ENCODE data around the gene CAMK2A.

DNA sequence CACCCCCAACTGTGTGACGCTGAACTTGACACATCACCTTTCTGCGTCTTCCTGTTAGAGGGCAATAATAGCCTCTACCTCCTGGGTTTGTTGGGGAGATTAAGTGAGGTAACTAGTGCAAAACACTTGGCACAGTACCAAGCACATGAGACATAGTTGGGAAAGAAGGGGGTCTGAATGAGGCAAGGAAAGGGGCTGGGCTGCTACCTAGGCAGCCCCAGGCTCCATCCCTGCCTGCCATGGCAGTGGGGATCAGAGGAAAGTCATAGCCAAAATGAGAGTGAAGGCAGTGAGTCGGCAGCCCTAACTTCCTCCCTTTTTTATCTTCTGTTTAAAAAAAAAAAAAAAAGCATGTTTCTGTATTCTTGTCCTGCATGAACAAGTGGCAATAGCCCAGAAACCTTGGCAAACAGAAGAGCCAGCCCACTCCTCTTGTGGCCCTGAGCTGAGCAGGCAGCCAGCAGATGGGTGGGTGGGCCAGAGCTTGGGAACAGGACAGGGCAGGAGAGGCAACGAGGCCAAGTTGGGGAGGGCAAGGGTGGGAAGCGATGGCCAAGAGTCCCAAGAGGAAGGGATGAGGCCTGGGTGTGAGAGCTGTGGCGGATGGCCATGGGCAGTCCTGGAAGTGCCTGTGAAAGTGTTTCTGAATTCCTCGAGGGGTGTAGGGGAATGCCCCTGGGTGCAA is 11.4 kb downstream of the CAMK2A start:
- TF ChIP-seq, protein P1, sequence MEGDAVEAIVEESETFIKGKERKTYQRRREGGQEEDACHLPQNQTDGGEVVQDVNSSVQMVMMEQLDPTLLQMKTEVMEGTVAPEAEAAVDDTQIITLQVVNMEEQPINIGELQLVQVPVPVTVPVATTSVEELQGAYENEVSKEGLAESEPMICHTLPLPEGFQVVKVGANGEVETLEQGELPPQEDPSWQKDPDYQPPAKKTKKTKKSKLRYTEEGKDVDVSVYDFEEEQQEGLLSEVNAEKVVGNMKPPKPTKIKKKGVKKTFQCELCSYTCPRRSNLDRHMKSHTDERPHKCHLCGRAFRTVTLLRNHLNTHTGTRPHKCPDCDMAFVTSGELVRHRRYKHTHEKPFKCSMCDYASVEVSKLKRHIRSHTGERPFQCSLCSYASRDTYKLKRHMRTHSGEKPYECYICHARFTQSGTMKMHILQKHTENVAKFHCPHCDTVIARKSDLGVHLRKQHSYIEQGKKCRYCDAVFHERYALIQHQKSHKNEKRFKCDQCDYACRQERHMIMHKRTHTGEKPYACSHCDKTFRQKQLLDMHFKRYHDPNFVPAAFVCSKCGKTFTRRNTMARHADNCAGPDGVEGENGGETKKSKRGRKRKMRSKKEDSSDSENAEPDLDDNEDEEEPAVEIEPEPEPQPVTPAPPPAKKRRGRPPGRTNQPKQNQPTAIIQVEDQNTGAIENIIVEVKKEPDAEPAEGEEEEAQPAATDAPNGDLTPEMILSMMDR (tag by site-specific recombination; IDR thresholded peaks at IDR 0.05) = no peak
- TF ChIP-seq, protein P2, sequence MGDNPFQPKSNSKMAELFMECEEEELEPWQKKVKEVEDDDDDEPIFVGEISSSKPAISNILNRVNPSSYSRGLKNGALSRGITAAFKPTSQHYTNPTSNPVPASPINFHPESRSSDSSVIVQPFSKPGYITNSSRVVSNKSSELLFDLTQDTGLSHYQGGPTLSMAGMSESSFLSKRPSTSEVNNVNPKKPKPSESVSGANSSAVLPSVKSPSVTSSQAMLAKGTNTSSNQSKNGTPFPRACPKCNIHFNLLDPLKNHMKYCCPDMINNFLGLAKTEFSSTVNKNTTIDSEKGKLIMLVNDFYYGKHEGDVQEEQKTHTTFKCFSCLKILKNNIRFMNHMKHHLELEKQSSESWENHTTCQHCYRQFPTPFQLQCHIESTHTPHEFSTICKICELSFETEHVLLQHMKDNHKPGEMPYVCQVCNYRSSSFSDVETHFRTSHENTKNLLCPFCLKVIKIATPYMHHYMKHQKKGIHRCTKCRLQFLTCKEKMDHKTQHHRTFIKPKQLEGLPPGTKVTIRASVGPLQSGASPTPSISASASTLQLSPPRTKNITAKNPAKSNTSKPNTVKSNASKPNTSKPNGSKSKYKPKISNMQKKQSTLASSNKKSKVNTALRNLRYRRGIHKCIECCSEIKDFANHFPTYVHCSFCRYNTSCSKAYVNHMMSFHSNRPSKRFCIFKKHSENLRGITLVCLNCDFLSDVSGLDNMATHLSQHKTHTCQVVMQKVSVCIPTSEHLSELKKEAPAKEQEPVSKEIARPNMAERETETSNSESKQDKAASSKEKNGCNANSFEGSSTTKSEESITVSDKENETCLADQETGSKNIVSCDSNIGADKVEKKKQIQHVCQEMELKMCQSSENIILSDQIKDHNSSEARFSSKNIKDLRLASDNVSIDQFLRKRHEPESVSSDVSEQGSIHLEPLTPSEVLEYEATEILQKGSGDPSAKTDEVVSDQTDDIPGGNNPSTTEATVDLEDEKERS (tag by site-specific recombination; IDR thresholded peaks at IDR 0.05) = no peak
- no peak for TF ChIP-seq KLF16 (tag by site-specific recombination; IDR thresholded peaks at IDR 0.05)
- no peak for TF ChIP-seq ZNF621 (tag by site-specific recombination; IDR thresholded peaks at IDR 0.05)
- TF ChIP-seq, protein P3, sequence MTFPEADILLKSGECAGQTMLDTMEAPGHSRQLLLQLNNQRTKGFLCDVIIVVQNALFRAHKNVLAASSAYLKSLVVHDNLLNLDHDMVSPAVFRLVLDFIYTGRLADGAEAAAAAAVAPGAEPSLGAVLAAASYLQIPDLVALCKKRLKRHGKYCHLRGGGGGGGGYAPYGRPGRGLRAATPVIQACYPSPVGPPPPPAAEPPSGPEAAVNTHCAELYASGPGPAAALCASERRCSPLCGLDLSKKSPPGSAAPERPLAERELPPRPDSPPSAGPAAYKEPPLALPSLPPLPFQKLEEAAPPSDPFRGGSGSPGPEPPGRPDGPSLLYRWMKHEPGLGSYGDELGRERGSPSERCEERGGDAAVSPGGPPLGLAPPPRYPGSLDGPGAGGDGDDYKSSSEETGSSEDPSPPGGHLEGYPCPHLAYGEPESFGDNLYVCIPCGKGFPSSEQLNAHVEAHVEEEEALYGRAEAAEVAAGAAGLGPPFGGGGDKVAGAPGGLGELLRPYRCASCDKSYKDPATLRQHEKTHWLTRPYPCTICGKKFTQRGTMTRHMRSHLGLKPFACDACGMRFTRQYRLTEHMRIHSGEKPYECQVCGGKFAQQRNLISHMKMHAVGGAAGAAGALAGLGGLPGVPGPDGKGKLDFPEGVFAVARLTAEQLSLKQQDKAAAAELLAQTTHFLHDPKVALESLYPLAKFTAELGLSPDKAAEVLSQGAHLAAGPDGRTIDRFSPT (tag by site-specific recombination; IDR thresholded peaks at IDR 0.05) = no peak
- TF ChIP-seq ZBTB20 (tag by site-specific recombination; IDR thresholded peaks at IDR 0.05) = no peak

Measured in HEK293 (cell line).